Keratinocyte (primary cell): ENCODE results near the gene NFKBIZ. TPM values are rescaled to one million over a fixed set of nuclear protein-coding genes. Genes with fewer than 3 reads are reported as not detected.

Experiments used
- DNase-seq: peaks from one replicate; pipeline ENCODE4 v3.0.0-alpha.2; 2011; ENCODE audit warnings: low read depth, missing footprints, low spot score
- FAIRE-seq: peaks from 2 replicates; lab custom pipeline; 2011; peaks lifted over from hg19 to GRCh38; lab: Jason Lieb, UNC
- H2AFZ ChIP-seq: 2 replicates; pipeline ENCODE4 v1.6.0; 2012; ENCODE audit warnings: low read length, control low read depth, inconsistent platforms; ENCODE audit not compliant: control insufficient read depth
- H3K27ac ChIP-seq: 2 replicates; pipeline ENCODE4 v1.5.1; 2011; ENCODE audit warnings: low read length; ENCODE audit not compliant: control insufficient read depth, insufficient read depth
- H3K27me3 ChIP-seq: 3 replicates; pipeline ENCODE4 v1.6.0; 2011; ENCODE audit warnings: low read length; ENCODE audit not compliant: control insufficient read depth, insufficient read depth; ENCODE audit errors: extremely low read depth
- H3K36me3 ChIP-seq, 2 experiments: 2 replicates in 1 of 2; 3 replicates in 1 of 2; pipeline ENCODE4 v1.5.1; 2011; ENCODE audit warnings: low read length in 2 of 2, mild to moderate bottlenecking in 1 of 2; ENCODE audit not compliant: control insufficient read depth in 2 of 2, insufficient read depth in 2 of 2; ENCODE audit errors: extremely low read depth in 1 of 2
- H3K4me1 ChIP-seq: 3 replicates; pipeline ENCODE4 v1.5.1; 2011; ENCODE audit warnings: low read length; ENCODE audit not compliant: control insufficient read depth, insufficient read depth; ENCODE audit errors: extremely low read depth
- H3K4me2 ChIP-seq: 3 replicates; pipeline ENCODE4 v1.6.0; 2011; ENCODE audit warnings: low read depth, low read length; ENCODE audit not compliant: control insufficient read depth, insufficient read depth; ENCODE audit errors: extremely low read depth
- H3K4me3 ChIP-seq, 3 experiments: fragments of 200-600 bp in 1 of 3; sonication (generic) in 1 of 3; 2 replicates in 2 of 3; 3 replicates in 1 of 3; pipeline ENCODE4 v1.5.1; 2011 to 2016; ENCODE audit warnings: low read length in 3 of 3, mild to moderate bottlenecking in 3 of 3, control low read depth in 2 of 3, inconsistent platforms in 1 of 3, low read depth in 1 of 3, mixed read lengths in 1 of 3, mixed run types in 1 of 3, moderate library complexity in 1 of 3; ENCODE audit not compliant: control insufficient read depth in 2 of 3, insufficient read depth in 2 of 3; ENCODE audit errors: extremely low read depth in 1 of 3
- H3K79me2 ChIP-seq: 2 replicates; pipeline ENCODE4 v1.6.0; 2012; ENCODE audit warnings: low read length; ENCODE audit not compliant: control insufficient read depth, insufficient read depth
- H3K9ac ChIP-seq: 3 replicates; pipeline ENCODE4 v1.6.0; 2011; ENCODE audit warnings: low read length; ENCODE audit not compliant: control insufficient read depth, insufficient read depth; ENCODE audit errors: extremely low read depth
- H3K9me1 ChIP-seq: 3 replicates; pipeline ENCODE4 v1.6.0; 2011; ENCODE audit warnings: low read length; ENCODE audit not compliant: control insufficient read depth, insufficient read depth; ENCODE audit errors: extremely low read depth
- H3K9me3 ChIP-seq: 2 replicates; pipeline ENCODE4 v1.5.1; 2012; ENCODE audit warnings: low read depth, low read length; ENCODE audit not compliant: control insufficient read depth
- H4K20me1 ChIP-seq: 3 replicates; pipeline ENCODE4 v1.6.0; 2011; ENCODE audit warnings: low read length; ENCODE audit not compliant: control insufficient read depth, insufficient read depth; ENCODE audit errors: extremely low read depth
- EZH2 ChIP-seq: IDR thresholded peaks from one replicate; pipeline ENCODE4 v1.6.1; 2012; ENCODE audit warnings: inconsistent platforms, mild to moderate bottlenecking, low read length, moderate library complexity
- dilution Hi-C: fragments of 300-500 bp; cut with MboI; formaldehyde crosslinking; loops from one replicate; pipeline ENCODE4 v1.7.0; 2020; ENCODE audit warnings: low sequenced_read_pairs; ENCODE audit not compliant: extremely low pct_ligation_motif_present
- polyA plus RNA-seq, 5 experiments: library from polyadenylated mRNA; depleted of rRNA in 3 of 5; stranded (reverse) in 3 of 5; stranded (forward) in 1 of 5; unstranded in 1 of 5; fragments of >200 nt; gene quantifications; 1 replicate in 1 of 5; 2 replicates in 3 of 5; 3 replicates in 1 of 5; pipeline versions ENCODE4 v1.2.1 to v1.2.3, GENCODE V29; 2011 to 2012; ENCODE audit warnings: missing spikeins in 2 of 5, low read depth in 1 of 5, low replicate concordance in 1 of 5
- TF ChIP-seq, protein P1 (sequence below), 3 experiments: IDR thresholded peaks in 1 of 3; conservative IDR thresholded peaks in 1 of 3; optimal IDR thresholded peaks in 1 of 3; 2 replicates in 2 of 3; 3 replicates in 1 of 3; pipeline versions ENCODE3 to v1.5.1; 2011; ENCODE audit warnings: low read length in 3 of 3, mild to moderate bottlenecking in 3 of 3, moderate library complexity in 2 of 3, control low read depth in 1 of 3, inconsistent platforms in 1 of 3; ENCODE audit not compliant: insufficient read depth in 2 of 3; ENCODE audit errors: extremely low read depth in 1 of 3

Gene NFKBIZ
- polyA plus RNA-seq, 1 donor (not counting 4 experiments of a cell fraction or from before 2014, with no cell fraction given): 88.9 TPM

DNA sequence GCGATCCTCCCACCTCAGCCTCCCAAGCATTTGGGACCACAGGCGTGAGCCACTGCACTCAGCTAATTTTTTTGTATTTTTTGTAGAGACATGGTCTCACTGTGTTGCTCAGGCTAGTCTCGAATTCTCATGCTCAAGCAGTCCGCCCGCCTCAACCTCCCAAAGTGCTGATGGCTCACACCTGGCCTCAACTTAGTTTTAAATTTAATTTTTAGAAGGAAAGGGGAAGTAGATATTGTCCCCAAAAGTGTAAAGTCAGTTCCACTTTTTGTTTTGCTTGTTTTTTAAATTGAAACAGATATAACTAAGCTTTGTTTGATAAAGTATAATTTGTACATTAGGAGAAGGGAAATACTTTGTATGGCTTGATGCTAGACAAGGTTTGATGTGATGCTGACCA lies 31.3 kb upstream of the NFKBIZ start:
- Histone ChIP-seq H3K4me2 (no peak overlapping the region), H4K20me1 (no peaks in the 10 kb centered on the region), H3K79me2 (no peaks in the 10 kb centered on the region), H3K9ac (no peak overlapping the region), H3K27me3 (no peaks in the 10 kb centered on the region), H3K36me3 (no peaks in the 10 kb centered on the region), H2AFZ (no peak overlapping the region), H3K4me1 (peaks cover 4% of the 10 kb centered on the region), H3K27ac (no peak overlapping the region), H3K4me3 (no peak overlapping the region), H3K9me3 (no peaks in the 10 kb centered on the region), H3K9me1 (no peaks in the 10 kb centered on the region)
- FAIRE-seq: no peak
- dilution Hi-C loops: no loop called here
- DNase-seq: no peak
- no peak for TF ChIP-seq EZH2
- TF ChIP-seq, protein P1, sequence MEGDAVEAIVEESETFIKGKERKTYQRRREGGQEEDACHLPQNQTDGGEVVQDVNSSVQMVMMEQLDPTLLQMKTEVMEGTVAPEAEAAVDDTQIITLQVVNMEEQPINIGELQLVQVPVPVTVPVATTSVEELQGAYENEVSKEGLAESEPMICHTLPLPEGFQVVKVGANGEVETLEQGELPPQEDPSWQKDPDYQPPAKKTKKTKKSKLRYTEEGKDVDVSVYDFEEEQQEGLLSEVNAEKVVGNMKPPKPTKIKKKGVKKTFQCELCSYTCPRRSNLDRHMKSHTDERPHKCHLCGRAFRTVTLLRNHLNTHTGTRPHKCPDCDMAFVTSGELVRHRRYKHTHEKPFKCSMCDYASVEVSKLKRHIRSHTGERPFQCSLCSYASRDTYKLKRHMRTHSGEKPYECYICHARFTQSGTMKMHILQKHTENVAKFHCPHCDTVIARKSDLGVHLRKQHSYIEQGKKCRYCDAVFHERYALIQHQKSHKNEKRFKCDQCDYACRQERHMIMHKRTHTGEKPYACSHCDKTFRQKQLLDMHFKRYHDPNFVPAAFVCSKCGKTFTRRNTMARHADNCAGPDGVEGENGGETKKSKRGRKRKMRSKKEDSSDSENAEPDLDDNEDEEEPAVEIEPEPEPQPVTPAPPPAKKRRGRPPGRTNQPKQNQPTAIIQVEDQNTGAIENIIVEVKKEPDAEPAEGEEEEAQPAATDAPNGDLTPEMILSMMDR (optimal IDR thresholded peaks at IDR 0.05 in 1 of 3, IDR thresholded peaks at IDR 0.05 in 1 of 3, conservative IDR thresholded peaks at IDR 0.05 in 1 of 3; ENCODE audit: extremely low read depth in 1 of 3, insufficient read depth in 2 of 3, low read length in 3 of 3): no peak

DNA sequence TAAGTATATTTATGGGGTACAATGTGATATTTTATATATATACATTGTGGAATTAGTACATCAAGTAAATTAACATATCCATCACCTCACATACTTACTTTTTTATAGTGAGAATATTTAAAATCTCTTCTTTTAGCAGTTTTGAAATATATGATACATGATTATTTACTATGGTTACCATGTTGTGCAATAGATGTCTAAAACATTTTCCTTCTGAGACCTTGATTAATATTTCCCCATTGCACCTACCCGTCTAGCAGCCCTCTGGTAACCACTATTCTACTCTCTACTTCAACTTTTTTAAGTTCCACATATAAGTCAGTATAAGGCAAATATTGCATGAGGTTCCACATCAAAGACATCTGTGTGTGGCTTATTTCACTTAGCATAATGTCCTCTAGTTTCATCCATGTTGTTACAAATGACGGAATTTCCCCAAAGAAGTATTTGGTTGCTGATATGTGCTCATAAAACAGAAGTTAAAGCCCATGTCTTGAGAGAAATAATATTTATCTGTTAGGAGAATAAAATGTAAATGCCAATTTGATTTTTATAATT lies 29.6 kb upstream of the NFKBIZ start:
- H4K20me1 ChIP-seq: no peaks in the 10 kb centered on the region
- H3K4me1 ChIP-seq: peaks cover 4% of the 10 kb centered on the region
- no peaks in the 10 kb centered on the region for H3K9me3 ChIP-seq
- no peaks in the 10 kb centered on the region for H3K9me1 ChIP-seq
- H3K4me2 ChIP-seq: no peak overlapping the region
- no peak overlapping the region for H2AFZ ChIP-seq
- no peak overlapping the region for H3K4me3 ChIP-seq
- H3K27ac ChIP-seq: no peak overlapping the region
- DNase-seq (no peak), FAIRE-seq (no peak)
- H3K9ac ChIP-seq: no peak overlapping the region
- dilution Hi-C loops: no loop called here
- no peaks in the 10 kb centered on the region for H3K79me2 ChIP-seq
- TF ChIP-seq, protein P1 (optimal IDR thresholded peaks at IDR 0.05 in 1 of 3, IDR thresholded peaks at IDR 0.05 in 1 of 3, conservative IDR thresholded peaks at IDR 0.05 in 1 of 3; ENCODE audit: extremely low read depth in 1 of 3, insufficient read depth in 2 of 3, low read length in 3 of 3): no peak
- no peaks in the 10 kb centered on the region for H3K36me3 ChIP-seq
- no peaks in the 10 kb centered on the region for H3K27me3 ChIP-seq
